ENCODE results near the gene COPA. TPM values are rescaled to one million over a fixed set of nuclear protein-coding genes. Genes with fewer than 3 reads are reported as not detected.

The COPA gene
- total RNA-seq, 3 donors from 2014 or later (not counting 1 experiment from before 2014, with no cell fraction given): 140 to 167 (median 148) TPM

Other genes with a start within 250 kb of the COPA start
- 10 to 100 TPM; 26.3 to 35.3 (median 32.1) TPM for gene IGSF8, start 244.6 kb downstream of the COPA start, total RNA-seq
- gene ATP1A2, start 227.5 kb downstream of the COPA start, total RNA-seq: not detected
- gene ATP1A4, start 191.6 kb downstream of the COPA start, total RNA-seq: not detected
- not detected for gene CASQ1, start 152.7 kb downstream of the COPA start, total RNA-seq
- 10 to 100 TPM; 25.3 to 27.9 (median 25.5) TPM for gene PEA15, start 137.9 kb downstream of the COPA start, total RNA-seq
- 100 to 1,000 TPM; 189 to 201 (median 189) TPM for gene DCAF8, start 80.7 kb downstream of the COPA start, total RNA-seq
- 10 to 100 TPM; 41.5 to 48.8 (median 47.8) TPM for gene PEX19, start 58.1 kb downstream of the COPA start, total RNA-seq
- 100 to 1,000 TPM; 104 to 140 (median 110) TPM for gene NCSTN, start 133 bp upstream of the COPA start, total RNA-seq
- gene NHLH1, start 23.8 kb upstream of the COPA start, total RNA-seq: under 1 TPM in 2 of 3 donors, not detected in 1; 0.13 to 0.16 TPM
- under 1 TPM in 1 of 3 donors, not detected in 2; 0.08 TPM for gene VANGL2, start 57.3 kb upstream of the COPA start, total RNA-seq
- gene SLAMF6, start 180.0 kb upstream of the COPA start, total RNA-seq: 10 to 100 TPM; 66.7 to 88.2 (median 68.1) TPM
- 10 to 100 TPM; 11.1 to 56.7 (median 12.9) TPM for gene CD84, start 236.2 kb upstream of the COPA start, total RNA-seq